ENCODE results near the gene MRPS22.

- TF ChIP-seq MXI1 (IDR thresholded peaks at IDR 0.05; ENCODE audit: low read depth, low read length) (no peak), CBX8 (IDR thresholded peaks at IDR 0.05; ENCODE audit: borderline replicate concordance, extremely low read depth, low read depth, low read length, poor library complexity, severe bottlenecking) (no peak), EZH2 (IDR thresholded peaks at IDR 0.05; ENCODE audit: borderline replicate concordance, low read depth, low read length) (no peak), CEBPB (tag; IDR thresholded peaks at IDR 0.05) (no peak), NR2C2 (CRISPR knock-in tag; IDR thresholded peaks at IDR 0.05) (no peak), NR2C2 (tag; IDR thresholded peaks at IDR 0.05) (no peak), ILF3 (IDR thresholded peaks at IDR 0.05; ENCODE audit: borderline replicate concordance) (no peak), CREM (IDR thresholded peaks at IDR 0.05; ENCODE audit: low read depth) (no peak), SPI1 (IDR thresholded peaks at IDR 0.05; ENCODE audit: borderline replicate concordance, low read depth, low read length) (no peak), DIDO1 (tag; IDR thresholded peaks at IDR 0.05; ENCODE audit: low read depth) (no peak), MTF1 (CRISPR knock-in tag; IDR thresholded peaks at IDR 0.05; ENCODE audit: borderline replicate concordance) (no peak), SP2 (IDR thresholded peaks at IDR 0.05; ENCODE audit: extremely low read depth, low read depth, low read length, poor library complexity, severe bottlenecking) (no peak), ATF7 (IDR thresholded peaks at IDR 0.05) (no peak)
- TF ChIP-seq, protein P1, sequence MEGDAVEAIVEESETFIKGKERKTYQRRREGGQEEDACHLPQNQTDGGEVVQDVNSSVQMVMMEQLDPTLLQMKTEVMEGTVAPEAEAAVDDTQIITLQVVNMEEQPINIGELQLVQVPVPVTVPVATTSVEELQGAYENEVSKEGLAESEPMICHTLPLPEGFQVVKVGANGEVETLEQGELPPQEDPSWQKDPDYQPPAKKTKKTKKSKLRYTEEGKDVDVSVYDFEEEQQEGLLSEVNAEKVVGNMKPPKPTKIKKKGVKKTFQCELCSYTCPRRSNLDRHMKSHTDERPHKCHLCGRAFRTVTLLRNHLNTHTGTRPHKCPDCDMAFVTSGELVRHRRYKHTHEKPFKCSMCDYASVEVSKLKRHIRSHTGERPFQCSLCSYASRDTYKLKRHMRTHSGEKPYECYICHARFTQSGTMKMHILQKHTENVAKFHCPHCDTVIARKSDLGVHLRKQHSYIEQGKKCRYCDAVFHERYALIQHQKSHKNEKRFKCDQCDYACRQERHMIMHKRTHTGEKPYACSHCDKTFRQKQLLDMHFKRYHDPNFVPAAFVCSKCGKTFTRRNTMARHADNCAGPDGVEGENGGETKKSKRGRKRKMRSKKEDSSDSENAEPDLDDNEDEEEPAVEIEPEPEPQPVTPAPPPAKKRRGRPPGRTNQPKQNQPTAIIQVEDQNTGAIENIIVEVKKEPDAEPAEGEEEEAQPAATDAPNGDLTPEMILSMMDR (IDR thresholded peaks at IDR 0.05 in 2 of 3, conservative IDR thresholded peaks at IDR 0.05 in 1 of 3; ENCODE audit: insufficient read depth in 2 of 3, low read depth in 1 of 3, low read length in 3 of 3) = no peak
- TF ChIP-seq, protein P2, sequence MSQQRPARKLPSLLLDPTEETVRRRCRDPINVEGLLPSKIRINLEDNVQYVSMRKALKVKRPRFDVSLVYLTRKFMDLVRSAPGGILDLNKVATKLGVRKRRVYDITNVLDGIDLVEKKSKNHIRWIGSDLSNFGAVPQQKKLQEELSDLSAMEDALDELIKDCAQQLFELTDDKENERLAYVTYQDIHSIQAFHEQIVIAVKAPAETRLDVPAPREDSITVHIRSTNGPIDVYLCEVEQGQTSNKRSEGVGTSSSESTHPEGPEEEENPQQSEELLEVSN (IDR thresholded peaks at IDR 0.05; ENCODE audit: borderline replicate concordance in 1 of 2, extremely low read depth in 1 of 2, insufficient read depth in 1 of 2, insufficient read length in 1 of 2, low read depth in 1 of 2, low read length in 1 of 2, poor library complexity in 1 of 2, severe bottlenecking in 1 of 2) = no peak
Measured at GRCh38 chr3:139297588-139298311, 46.1 kb upstream of the MRPS22 start.
